Natural killer cell (primary cell): Measurements from ENCODE around the gene MBLAC1. TPM values are rescaled to one million over a fixed set of nuclear protein-coding genes. Genes with fewer than 3 reads are reported as not detected.

Source experiments
- ATAC-seq, 3 donors: fragments of 150-1000 bp in 2 of 3; fragments of 200-7000 bp in 1 of 3; cut with Tn5 transposase; 1 replicate in 1 of 3; 2 replicates in 2 of 3; pipeline ENCODE4 v1.10.0; 2021; ENCODE audit warnings: mild to moderate bottlenecking in 2 of 3, moderate library complexity in 2 of 3
- DNase-seq, 2 donors: peaks; one replicate each; pipeline versions ENCODE4 v3.0.0 to v3.0.0-alpha.2; 2013 to 2021; ENCODE audit warnings: mixed read lengths in 1 of 2
- H3K27ac ChIP-seq: one replicate; pipeline ENCODE4 v1.5.1; 2013; ENCODE audit warnings: mild to moderate bottlenecking, low read length
- H3K27me3 ChIP-seq: one replicate; pipeline ENCODE4 v1.6.1; 2013; ENCODE audit warnings: low read length; ENCODE audit not compliant: control insufficient read depth, insufficient read depth
- H3K36me3 ChIP-seq: one replicate; pipeline ENCODE4 v1.6.1; 2013; ENCODE audit warnings: low read length; ENCODE audit not compliant: control insufficient read depth, insufficient read depth
- H3K4me1 ChIP-seq: one replicate; pipeline ENCODE4 v1.6.1; 2013; ENCODE audit warnings: low read length; ENCODE audit not compliant: control insufficient read depth, insufficient read depth
- H3K4me3 ChIP-seq: one replicate; pipeline ENCODE4 v1.5.1; 2013; ENCODE audit warnings: low read length
- H3K9me3 ChIP-seq: one replicate; pipeline ENCODE4 v1.6.1; 2013; ENCODE audit warnings: low read length; ENCODE audit not compliant: control insufficient read depth, insufficient read depth
- H3K27ac Mint-ChIP-seq, 2 donors: one replicate each; pipeline ENCODE4 v1.8.0; 2022; ENCODE audit warnings: mild to moderate bottlenecking in 2 of 2, mixed read lengths in 2 of 2, moderate library complexity in 1 of 2
- H3K27me3 Mint-ChIP-seq, 2 donors: one replicate each; pipeline ENCODE4 v1.8.0; 2022; ENCODE audit warnings: low read depth in 2 of 2, mixed read lengths in 2 of 2
- H3K36me3 Mint-ChIP-seq: one replicate; pipeline ENCODE4 v1.8.0; 2022; ENCODE audit warnings: mixed read lengths
- H3K4me1 Mint-ChIP-seq, 2 donors: one replicate each; pipeline ENCODE4 v1.8.0; 2022; ENCODE audit warnings: mixed read lengths in 2 of 2
- H3K4me3 Mint-ChIP-seq: one replicate; pipeline ENCODE4 v1.8.0; 2022; ENCODE audit warnings: mild to moderate bottlenecking, moderate library complexity, mixed read lengths
- H3K9me3 Mint-ChIP-seq, 2 donors: one replicate each; pipeline ENCODE4 v1.8.0; 2022; ENCODE audit warnings: mixed read lengths in 2 of 2
- whole genome bisulfite sequencing: methylation state at CpG from one replicate; pipeline ENCODE4 v1.1.7; 2013; ENCODE audit warnings: missing lambda C conversion rate; ENCODE audit not compliant: insufficient coverage; 5-methylcytosine and 5-hydroxymethylcytosine counted together
- intact Hi-C: fragments of 100-400 bp; cut with micrococcal nuclease; formaldehyde crosslinking; loops from one replicate; pipeline ENCODE4 v1.14.2; 2022
- total RNA-seq, 4 donors: library from RNA; stranded (reverse); fragments of 120-200 nt in 1 of 4; gene quantifications; one replicate each; pipeline versions ENCODE4 v1.2.3 to v1.2.4, GENCODE V29; 2013 to 2022
- TF ChIP-seq, protein P1 (sequence below): fragments of 200-600 bp; IDR thresholded peaks from one replicate; pipeline ENCODE4 v1.8.0; 2022; ENCODE audit warnings: antibody characterized with exemption

The MBLAC1 gene
- total RNA-seq, 3 donors from 2014 or later (not counting 1 experiment from before 2014, with no cell fraction given), result 2.8 to 4.3 (median 4.1) TPM

GRCh38 chr7:100093925-100094486, 32.8 kb upstream of the MBLAC1 start:
- Histone ChIP-seq H3K27ac (no peak overlapping the region), H3K4me1 (peaks cover 8% of the 10 kb centered on the region), H3K36me3 (peaks cover 78% of the 10 kb centered on the region), H3K4me3 (no peak overlapping the region), H3K9me3 (no peaks in the 10 kb centered on the region), H3K27me3 (no peaks in the 10 kb centered on the region)
- TF ChIP-seq, protein P1, sequence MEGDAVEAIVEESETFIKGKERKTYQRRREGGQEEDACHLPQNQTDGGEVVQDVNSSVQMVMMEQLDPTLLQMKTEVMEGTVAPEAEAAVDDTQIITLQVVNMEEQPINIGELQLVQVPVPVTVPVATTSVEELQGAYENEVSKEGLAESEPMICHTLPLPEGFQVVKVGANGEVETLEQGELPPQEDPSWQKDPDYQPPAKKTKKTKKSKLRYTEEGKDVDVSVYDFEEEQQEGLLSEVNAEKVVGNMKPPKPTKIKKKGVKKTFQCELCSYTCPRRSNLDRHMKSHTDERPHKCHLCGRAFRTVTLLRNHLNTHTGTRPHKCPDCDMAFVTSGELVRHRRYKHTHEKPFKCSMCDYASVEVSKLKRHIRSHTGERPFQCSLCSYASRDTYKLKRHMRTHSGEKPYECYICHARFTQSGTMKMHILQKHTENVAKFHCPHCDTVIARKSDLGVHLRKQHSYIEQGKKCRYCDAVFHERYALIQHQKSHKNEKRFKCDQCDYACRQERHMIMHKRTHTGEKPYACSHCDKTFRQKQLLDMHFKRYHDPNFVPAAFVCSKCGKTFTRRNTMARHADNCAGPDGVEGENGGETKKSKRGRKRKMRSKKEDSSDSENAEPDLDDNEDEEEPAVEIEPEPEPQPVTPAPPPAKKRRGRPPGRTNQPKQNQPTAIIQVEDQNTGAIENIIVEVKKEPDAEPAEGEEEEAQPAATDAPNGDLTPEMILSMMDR, result no peak
- no peak for DNase-seq
- intact Hi-C loops, result no loop called here
- 94% methylated on average over 16 of the region's 16 CpGs for WGBS
- Mint-ChIP-seq H3K9me3 (no peaks in the 10 kb centered on the region), H3K27me3 (no peaks in the 10 kb centered on the region), H3K27ac (no peak overlapping the region), H3K4me1 (peaks cover 25 to 40% of the 10 kb centered on the region in 2 donors), H3K36me3 (peaks cover 27% of the 10 kb centered on the region), H3K4me3 (no peak overlapping the region)
- no peak for ATAC-seq

GRCh38 chr7:100095289-100095688, 31.5 kb upstream of the MBLAC1 start:
- H3K4me3 Mint-ChIP-seq, result no peak overlapping the region
- Histone ChIP-seq H3K4me1 (peaks cover 14% of the 10 kb centered on the region), H3K36me3 (peaks cover 84% of the 10 kb centered on the region), H3K27ac (no peak overlapping the region), H3K9me3 (no peaks in the 10 kb centered on the region), H3K27me3 (no peaks in the 10 kb centered on the region), H3K4me3 (no peak overlapping the region)
- intact Hi-C loops, result no loop called here
- peaks cover 27% of the 10 kb centered on the region for H3K36me3 Mint-ChIP-seq
- 90% methylated on average over 9 of the region's 9 CpGs for WGBS
- H3K4me1 Mint-ChIP-seq, result peaks cover 29 to 40% of the 10 kb centered on the region in 2 donors
- no peaks in the 10 kb centered on the region for H3K27me3 Mint-ChIP-seq
- ATAC-seq (no peak), DNase-seq (no peak)
- no peaks in the 10 kb centered on the region for H3K9me3 Mint-ChIP-seq
- H3K27ac Mint-ChIP-seq, result peak overlapping the region; percentile 31 to 36
- TF ChIP-seq, protein P1, result no peak

- H3K27ac ChIP-seq, result no peak overlapping the region
- ATAC-seq (no peak), DNase-seq (no peak)
- TF ChIP-seq, protein P1, result no peak
- no peaks in the 10 kb centered on the region for H3K9me3 ChIP-seq
- Mint-ChIP-seq H3K27me3 (no peaks in the 10 kb centered on the region), H3K9me3 (no peaks in the 10 kb centered on the region), H3K4me1 (peaks cover 29 to 36% of the 10 kb centered on the region in 2 donors), H3K4me3 (peak overlapping the region; percentile 32), H3K36me3 (peaks cover 27% of the 10 kb centered on the region), H3K27ac (peak overlapping the region; percentile 31 to 36)
- H3K4me3 ChIP-seq, result no peak overlapping the region
- H3K4me1 ChIP-seq, result peaks cover 14% of the 10 kb centered on the region
- 98% methylated on average over 17 of the region's 17 CpGs for WGBS
- peaks cover 84% of the 10 kb centered on the region for H3K36me3 ChIP-seq
- H3K27me3 ChIP-seq, result no peaks in the 10 kb centered on the region
- intact Hi-C loops, result no loop called here
Measured at GRCh38 chr7:100095704-100096103, 31.1 kb upstream of the MBLAC1 start.

DNA sequence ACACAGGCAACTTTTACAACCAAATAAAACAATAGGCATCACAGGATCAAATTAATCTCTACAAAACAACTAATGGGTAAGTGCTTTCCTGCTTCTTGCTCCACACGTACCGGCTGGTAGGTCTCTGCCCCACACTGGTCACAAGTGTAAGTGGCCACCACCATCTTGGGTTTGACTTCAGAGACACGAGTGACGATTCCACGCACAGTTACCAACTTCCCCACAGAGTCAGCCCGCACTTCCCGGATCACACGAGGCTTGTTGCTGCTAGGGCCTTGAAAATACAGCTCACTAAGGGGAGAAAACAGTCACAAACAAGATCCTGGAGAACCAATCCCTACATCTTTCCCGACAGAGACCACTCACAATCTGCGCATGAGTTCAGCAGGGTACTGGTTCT, 27.9 kb upstream of the MBLAC1 start:
- Mint-ChIP-seq H3K27ac (peak overlapping the region; percentile 96 to 98), H3K36me3 (peaks cover 19% of the 10 kb centered on the region), H3K9me3 (no peaks in the 10 kb centered on the region), H3K4me1 (peaks cover 36 to 47% of the 10 kb centered on the region in 2 donors), H3K27me3 (no peaks in the 10 kb centered on the region), H3K4me3 (peak overlapping the region; percentile 78)
- H3K36me3 ChIP-seq, result peaks cover 54% of the 10 kb centered on the region
- H3K4me1 ChIP-seq, result peaks cover 28% of the 10 kb centered on the region
- no peaks in the 10 kb centered on the region for H3K27me3 ChIP-seq
- no peak overlapping the region for H3K4me3 ChIP-seq
- TF ChIP-seq, protein P1, result no peak
- WGBS, result 95% methylated on average over 10 of the region's 10 CpGs
- H3K27ac ChIP-seq, result no peak overlapping the region
- DNase-seq (no peak), ATAC-seq (no peak)
- H3K9me3 ChIP-seq, result no peaks in the 10 kb centered on the region
- intact Hi-C loops, result no loop called here
